Superior temporal gyrus (tissue), 1 donor: ENCODE measurements around the gene SLC36A1.
"Not testable (repeated sequence)": the region's sequence is repeated elsewhere in the genome, so short reads cannot be mapped to it uniquely, and the experiment has no call there.

ENCODE experiments used
- DNase-seq: peaks from one replicate; pipeline ENCODE4 v3.0.0-alpha.2; 2016; ENCODE audit errors: extremely low spot score

Gene SLC36A1

DNA sequence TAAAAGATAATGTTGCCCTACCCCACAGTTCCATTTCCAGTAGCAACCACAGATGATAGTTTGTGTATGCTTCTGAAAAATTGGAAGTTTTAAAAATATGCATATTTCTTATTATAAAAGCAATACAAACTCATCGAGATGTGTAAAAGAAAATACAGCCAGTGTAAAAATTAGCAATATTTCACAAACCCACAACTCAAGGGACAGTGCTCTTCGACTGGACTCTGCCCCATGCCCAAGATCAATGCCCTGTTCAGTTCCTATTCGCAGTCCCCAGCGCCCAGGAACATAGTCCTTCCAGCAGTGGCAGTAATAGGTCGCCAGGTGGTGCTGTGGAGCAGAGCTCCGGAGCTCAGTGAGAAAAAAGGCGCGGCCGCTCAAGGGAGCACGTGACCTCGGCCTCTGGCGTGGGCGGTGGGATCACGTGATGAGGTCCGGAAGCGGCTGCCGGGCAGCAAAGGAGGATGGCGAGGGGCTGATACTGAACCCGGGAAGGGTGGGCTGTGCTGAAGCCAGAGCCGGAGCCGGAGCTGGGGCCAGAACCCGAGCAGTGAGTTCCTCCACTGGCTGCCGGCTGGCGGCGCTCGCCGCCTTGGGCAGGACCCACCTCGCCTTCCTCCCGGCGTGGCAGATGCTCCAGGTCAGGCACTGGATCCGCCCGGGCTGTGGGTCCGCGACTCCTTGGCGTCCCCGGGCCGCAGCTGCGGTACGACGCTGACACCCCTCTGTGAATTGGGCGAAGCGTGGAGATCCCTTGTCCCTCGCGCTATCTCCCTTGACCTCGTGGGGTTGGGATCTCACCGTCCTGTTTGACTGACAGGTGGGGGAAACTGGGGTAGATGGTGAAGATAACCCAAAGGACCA, at the start of gene SLC36A1:
TSS of gene SLC36A1 (plus strand) at position 430 of the 864 bp plus-strand sequence. CDS start 11,190 bp downstream, outside the sequence.
- peak; percentile 98 for DNase-seq

DNA sequence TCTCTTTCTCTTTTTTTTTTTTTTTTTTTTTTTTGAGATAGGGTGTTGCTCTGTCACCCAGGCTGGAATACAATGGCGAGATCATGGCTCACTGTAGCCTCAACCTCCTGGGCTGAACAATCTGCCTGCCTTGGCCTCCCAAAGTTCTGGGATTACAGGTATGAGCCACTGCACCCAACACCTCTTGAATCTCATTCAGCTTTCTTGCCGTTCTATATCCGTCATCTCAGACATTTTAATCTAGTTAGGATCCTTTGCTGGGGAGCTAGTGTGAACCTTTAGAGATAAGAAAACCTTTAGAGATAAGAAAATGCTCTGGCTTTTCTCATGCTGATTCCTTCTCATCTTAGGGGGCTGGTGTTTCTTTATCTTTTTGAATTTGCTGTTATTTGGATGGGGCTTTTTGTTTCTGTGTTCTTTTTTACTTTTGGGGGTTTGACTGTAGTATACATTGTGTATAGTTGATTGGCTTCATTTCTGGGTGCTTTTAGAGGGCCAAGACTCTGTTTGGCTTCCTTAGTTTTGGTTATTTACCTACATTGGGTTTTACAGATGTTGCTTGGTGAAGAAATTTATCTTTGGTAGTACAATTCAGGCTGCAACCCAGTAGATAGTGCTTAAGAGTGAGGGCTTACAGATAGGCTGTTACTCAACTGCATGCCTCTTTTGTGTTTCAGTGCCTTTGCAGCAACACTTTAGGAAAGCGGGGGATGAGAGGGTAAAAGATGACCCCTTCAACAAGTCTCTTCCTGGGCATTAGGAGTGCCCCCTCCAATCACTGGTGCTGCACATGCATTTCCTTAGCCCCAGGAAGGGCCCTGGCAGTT, 41.9 kb upstream of the SLC36A1 start:
- no peak for DNase-seq

GRCh38 chr5:151406322-151406947, 41.0 kb upstream of the SLC36A1 start:
- no peak for DNase-seq

DNA sequence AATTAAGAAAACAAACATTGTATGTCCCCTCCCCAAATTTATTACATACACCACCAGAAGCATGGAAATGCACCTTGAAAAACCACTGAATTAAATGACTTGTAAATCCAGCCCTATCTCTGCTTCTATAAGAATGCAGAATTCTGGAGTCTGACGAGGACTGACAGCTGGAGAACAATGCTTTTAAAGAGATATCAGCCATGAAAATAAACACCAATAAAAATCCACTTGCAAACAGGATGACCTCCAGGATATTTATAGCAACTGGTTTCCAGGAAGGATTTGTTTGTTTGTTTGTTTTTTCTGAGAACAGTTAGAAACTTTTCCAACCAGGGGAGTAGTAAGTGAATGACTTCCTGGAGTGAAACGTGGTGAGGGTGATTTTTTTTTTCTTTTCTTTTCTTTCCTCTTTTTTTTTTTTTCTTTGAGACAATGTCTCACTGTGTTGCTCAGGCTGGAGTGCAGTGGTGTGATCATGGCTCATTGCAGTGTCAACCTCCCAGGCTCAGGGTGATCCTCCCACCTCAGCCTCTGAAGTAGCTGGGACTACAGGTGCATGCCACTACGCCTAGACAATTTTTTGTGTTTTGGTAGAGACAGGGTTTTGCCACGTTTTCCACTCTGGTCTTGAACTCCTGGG, 38.7 kb upstream of the SLC36A1 start:
- no peak for DNase-seq

DNA sequence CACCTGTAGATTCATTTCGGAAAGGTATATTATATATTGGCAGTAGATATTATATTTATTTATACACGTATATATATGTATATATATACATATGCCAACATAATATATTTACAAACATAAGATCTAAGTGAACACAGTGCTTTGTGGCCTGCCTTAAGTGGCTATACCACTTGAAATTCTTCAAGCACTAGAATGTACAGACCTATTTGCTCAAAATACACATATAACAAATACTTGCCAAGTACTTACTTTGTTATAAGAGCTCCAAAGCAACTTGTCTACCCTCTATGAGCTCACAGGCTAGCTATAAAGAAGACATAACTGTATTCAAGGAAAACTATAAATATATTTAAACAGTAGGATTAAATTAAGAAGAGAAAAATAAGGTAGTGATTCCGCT, 33.6 kb upstream of the SLC36A1 start:
- DNase-seq, result no peak

- DNase-seq, result no peak
Measured at GRCh38 chr5:151414536-151414935, 32.9 kb upstream of the SLC36A1 start.

- DNase-seq, result no peak
Measured at GRCh38 chr5:151417712-151418111, 29.7 kb upstream of the SLC36A1 start.

DNA sequence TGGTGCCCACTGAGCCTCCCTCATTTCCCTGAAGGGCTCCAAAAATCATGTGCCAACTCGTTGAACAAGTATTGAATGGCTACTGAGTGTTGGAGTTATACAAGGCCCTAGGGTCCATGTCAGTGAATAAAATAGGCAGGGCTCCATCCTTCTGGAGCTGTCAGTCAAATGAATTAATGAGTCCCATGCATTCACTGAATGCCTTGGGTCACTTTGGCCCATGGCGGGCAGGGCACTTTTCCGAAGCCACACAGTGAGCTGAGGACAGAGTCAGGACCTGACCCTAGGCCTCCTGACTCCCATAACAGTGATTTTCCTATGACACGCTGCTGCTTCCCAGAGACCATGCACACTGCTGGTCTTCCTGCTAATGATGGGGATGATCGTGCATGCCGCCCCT, 27.3 kb upstream of the SLC36A1 start:
- no peak for DNase-seq

DNA sequence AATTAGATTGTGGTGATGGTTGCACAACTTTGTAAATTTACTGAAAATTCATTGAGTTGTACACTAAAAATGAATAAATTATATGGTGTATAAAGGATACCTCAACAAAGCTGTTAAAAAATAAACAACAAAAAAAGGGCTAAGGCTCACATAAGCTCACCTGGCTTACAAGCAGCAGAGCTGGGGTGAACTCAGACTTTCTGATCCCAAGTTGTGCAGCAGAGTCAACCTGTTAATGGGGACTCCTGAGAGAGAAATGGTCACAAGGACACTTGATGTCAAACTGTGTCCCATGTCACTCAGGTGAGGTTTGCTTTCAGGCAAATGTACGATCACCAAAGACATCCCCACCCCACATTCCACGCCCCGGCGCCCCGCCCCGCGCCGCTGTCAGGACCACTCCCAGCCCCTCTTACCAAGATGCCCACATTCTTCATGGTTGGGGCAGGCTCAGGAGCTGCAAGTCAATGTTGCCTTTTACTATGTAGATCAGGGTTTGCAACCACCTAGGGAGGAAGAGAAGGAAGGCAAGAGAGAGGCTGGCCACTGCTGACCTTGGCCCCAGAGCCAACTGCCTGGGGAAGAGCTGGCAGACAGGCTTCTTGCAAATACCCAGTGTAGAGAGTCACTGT, 22.4 kb upstream of the SLC36A1 start:
- no peak for DNase-seq

DNA sequence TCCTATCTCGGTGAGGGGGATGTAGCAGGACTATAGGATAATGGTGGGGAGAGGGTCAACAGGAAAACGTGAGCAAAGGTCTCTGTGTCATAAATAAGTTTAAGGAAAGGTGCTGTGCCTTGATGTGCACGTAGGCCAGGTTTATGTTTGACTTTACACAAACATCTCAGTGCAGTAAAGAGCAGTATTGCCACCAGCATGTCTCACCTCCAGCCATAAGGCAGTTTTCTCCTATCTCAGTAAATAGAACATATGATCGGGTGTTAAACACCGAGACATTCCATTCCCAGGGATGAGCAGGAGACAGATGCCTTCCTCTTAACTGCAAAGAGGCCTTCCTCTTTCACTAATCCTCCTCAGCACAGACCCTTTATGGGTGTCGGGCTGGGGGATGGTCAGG, 21.1 kb upstream of the SLC36A1 start:
- not testable (repeated sequence) for DNase-seq

- no peak for DNase-seq
Measured at GRCh38 chr5:151427258-151427657, 20.1 kb upstream of the SLC36A1 start.

DNA sequence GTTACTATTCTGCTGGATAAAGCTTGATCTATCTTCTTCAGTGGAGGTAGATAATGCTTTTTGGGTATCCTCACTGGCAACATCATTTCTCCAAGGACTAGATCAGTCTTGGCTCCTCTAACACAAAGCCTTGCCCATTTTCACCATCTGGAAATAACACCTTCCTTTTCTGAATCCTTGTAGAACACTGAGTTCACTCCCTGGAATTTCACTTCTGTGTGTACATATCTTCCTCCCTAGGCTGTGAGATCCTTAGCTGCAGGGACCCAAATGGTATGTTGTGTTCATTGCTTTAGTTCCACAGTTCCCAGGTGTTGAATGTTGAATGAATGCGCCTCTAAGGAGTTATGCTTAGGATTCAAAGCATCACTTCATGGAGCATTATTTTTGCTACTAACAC, 16.7 kb upstream of the SLC36A1 start:
- DNase-seq, result peak; percentile 64

GRCh38 chr5:151431666-151432065, 15.7 kb upstream of the SLC36A1 start:
- DNase-seq, result no peak

- DNase-seq, result no peak
Measured at GRCh38 chr5:151432210-151432609, 15.2 kb upstream of the SLC36A1 start.

DNA sequence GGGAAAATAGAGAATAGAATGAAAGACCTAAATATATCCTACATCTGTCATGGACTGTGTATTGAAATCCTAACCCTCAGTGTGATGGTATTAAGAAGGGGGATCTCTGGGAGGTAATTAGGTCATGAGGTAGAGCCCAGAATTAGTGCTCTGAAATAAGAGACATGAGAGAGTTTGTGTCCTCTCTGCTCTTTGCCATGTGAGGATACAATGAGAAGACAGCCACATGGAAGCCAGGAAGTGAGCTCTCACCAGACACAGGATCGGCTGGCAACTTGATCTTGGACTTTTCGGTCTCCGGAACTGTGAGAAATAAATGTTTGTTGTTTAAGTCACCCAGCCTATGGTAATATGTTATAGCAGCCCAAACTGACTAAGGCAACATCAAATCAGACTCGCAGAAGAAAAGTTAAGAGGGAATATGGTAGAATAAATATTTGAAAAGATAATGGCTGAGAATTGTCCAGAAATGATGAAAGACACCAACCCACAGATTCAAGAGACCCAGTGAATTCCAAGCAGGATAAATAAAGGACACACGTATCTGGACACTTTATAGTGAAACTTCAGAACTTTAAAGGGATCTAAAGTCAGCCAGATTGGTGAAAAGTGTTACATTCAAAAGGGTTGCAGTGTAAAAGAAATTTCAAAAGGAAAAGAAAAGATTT, 12.7 kb upstream of the SLC36A1 start:
- DNase-seq, result no peak

- DNase-seq, result peak; percentile 64
Measured at GRCh38 chr5:151448038-151448985, 909 bp downstream of the SLC36A1 start.

- peak; percentile 51 for DNase-seq
Measured at GRCh38 chr5:151449297-151449696, 1.9 kb downstream of the SLC36A1 start.

DNA sequence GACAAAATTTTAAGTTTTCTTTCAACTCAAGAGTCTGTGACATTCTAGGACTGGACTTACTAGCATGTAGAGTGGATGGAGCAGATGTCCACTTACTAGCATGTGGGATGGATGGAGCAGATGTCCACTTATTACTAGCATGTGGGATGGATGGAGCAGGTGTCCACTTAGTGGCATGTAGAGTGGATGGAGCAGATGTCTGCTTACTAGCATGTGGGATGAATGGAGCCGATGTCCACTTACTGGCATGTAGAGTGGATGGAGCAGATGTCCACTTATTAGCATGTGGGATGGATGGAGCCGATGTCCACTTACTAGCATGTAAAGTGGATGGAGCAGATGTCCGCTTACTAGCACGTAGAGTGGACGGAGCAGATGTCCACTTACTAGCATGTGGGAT, 2.4 kb downstream of the SLC36A1 start:
- no peak for DNase-seq

GRCh38 chr5:151450605-151451004, 3.2 kb downstream of the SLC36A1 start:
- no peak for DNase-seq
